NCI-H1092 (cell line): ENCODE data around the gene SPP1.
"Not testable (repeated sequence)": the region's sequence is repeated elsewhere in the genome, so short reads cannot be mapped to it uniquely, and the experiment has no call there.

Experiments
- DNase-seq: peaks from one replicate; lab custom pipeline; 2025; lab: John Stamatoyannopoulos, UW

SPP1 gene

DNA sequence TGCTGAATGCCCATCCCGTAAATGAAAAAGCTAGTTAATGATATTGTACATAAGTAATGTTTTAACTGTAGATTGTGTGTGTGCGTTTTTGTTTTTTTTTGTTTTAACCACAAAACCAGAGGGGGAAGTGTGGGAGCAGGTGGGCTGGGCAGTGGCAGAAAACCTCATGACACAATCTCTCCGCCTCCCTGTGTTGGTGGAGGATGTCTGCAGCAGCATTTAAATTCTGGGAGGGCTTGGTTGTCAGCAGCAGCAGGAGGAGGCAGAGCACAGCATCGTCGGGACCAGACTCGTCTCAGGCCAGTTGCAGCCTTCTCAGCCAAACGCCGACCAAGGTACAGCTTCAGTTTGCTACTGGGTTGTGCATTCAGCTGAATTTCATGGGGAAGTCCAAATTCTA, at the start of gene SPP1:
Gene SPP1, plus strand, starts transcription at position 249 of the 400 bp plus-strand sequence. CDS start 1,182 bp downstream, outside the sequence.
- DNase-seq: no peak

DNA sequence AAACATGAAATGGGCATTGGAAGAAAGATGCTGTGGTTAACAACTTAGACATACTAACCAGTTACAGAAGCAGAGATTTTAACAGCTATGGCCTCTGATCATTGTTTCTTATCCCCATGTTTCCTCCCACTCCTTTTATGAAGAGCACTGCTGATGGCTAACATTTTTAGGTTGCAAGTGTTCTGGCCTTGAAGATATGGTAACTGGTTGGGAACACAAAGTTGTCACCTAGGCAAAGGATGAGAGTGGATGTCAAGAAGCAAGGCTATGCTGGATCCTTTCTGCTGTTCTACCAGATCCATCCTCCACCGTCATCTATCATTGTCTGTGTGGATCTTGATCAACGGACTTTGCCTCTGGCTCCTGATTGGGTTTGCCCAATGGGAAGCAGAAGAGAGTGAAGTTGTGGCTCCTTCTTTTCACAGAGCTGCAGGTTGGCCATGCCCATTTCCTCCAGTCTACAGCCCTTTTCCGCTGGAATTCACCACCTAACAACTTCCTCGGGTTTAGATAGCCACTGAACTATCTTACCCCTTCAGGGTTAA, 48.9 kb upstream of the SPP1 start:
- DNase-seq: no peak

DNA sequence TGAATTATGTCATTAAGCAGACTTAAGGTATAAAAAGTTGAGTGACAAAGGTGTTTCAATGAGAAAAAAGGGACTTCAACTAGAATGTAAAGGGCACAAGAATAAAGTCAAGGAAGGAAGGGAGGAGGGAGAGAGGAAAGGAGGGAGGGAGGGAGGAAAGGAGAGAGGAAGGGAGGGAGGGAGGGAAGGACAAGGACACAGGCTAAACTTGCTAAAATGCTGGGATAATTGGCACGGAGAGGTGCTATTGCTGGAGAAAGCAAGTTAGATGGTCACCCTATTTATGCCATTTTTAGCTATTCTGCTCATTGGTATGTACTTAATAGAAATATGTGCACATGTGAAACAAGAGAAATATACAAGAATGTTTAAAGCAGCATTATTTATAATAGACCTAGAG, 44.9 kb upstream of the SPP1 start:
- no peak for DNase-seq

DNA sequence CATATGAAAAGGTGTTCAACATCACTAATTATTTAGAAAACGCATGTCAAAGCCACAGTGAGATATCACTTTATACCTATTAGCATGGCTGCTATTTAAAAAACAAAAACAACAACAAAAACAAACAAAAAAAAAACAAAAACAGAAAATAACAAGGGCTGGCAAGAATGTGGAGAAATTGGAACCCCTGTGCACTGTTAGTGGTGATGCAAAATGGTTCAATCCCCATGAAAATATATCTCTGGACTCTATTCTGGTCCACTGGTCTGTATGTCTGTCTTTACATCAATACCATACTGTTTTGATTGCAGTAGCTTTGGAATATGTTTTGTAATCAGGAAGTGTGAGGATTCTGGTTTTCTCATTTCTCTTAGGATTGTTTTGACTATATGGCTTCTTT, 43.6 kb upstream of the SPP1 start:
- no peak for DNase-seq

DNA sequence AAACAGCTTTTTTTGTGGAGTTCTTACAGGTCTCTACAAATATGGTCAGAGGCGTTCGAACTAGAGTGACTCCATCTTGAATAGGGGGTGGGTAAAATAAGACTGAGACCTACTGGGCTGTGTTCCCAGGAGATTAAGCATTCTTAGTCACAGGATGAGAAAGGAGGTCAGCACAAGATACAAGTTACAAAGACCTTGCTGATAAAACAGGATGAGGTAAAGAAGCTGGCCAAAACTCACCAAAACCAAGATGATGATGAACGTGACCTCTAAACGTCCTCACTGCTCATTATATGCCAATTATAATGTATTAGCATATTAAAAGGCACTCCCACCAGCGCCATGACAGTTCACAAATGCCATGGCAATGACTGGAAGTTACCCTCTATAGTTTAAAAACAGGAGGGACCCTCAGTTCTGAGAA, 42.8 kb upstream of the SPP1 start:
- DNase-seq: no peak

DNA sequence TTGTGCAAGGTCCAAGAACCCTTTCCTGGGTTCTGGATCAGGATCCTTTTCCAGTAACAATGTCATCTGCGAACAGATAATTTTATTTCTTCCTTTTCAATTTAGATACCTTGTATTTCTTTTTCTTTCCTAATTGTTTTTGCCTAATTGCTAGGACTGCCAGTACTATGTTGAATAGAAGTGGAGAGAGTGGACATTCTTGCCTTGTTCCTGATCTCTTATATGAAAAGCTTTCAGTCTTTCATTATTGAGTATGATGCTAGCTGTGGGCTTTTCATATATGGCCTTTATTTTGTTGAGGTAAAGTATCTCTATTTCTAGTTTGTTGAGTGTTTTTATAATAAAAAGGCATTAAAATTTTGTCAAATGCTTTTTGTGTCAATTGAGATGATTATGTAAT, 42.2 kb upstream of the SPP1 start:
- DNase-seq: no peak

DNA sequence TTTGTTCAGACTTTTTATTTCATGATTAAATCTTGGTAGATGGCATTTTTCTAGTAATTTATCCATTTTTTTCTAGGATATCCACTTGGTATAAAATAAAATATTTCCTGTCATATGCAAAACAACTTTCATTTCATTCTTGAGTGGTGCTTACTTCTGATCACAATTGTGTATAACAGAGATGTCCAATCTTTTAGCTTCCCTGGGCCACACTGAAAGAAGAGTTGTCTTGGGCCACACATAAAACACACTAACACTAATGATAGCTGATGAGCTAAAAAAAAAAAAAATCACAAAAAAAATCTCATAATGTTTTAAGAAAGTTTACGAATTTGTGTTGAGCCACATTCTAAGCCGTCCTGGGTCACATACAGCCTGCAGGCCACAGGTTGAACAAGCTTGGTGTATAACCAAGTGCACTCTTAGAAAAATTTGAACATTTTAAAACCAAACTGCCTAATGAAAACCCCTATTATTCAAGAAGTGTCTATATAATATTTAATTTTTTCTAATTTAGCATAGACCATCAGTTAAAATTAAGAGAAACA, 41.3 kb upstream of the SPP1 start:
- no peak for DNase-seq

DNA sequence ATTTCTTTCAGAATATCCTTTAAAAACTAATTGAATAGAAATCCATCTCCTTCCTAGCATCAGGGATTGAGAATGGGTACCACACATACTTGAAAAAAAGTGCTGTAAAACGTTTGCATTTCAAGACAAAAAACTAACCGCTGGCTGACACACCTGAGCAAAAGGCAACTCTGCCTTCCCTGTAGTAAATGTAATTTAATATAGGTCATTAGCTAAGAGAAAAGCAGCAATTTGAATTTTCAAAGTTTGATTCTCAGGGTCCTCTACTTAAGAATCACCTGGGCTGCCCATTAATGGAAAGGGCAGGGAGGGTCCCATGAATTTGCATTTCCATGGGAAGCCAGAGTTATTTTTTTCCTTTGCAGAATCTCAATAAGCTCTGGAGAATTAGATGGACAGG, 40.5 kb upstream of the SPP1 start:
- DNase-seq: no peak

DNA sequence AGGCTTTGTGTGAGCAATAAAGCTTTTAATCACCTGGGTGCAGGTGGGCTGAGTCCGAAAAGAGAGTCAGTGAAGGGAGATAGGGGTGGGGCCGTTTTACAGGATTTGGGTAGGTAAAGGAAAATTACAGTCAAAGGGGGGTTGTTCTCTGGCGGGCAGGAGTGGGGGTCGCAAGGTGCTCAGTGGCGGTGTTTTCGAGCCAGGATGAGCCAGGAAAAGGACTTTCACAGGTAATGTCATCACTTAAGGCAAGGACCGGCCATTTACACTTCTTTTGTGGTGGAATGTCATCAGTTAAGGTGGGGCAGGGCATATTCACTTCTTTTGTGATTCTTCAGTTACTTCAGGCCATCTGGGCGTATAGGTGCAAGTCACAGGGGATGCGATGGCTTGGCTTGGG, 39.6 kb upstream of the SPP1 start:
- not testable (repeated sequence) for DNase-seq

DNA sequence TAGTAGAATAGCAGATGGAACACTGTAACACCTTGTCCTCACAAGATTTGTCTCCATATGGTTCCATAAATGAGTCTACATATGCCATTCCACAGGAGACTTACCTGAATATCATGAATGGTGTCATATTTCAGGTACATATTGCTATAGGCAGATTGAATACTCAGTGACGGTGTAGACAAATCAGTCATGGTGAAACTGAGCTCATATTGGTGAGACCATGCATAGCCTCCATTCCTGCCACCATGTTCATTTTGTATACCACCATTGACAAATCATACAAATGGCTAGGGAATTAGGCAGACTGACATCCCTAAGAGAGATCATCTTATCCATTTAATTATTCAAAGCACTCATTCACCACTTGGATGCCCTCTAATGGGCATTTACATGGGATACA, 38.0 kb upstream of the SPP1 start:
- no peak for DNase-seq

DNA sequence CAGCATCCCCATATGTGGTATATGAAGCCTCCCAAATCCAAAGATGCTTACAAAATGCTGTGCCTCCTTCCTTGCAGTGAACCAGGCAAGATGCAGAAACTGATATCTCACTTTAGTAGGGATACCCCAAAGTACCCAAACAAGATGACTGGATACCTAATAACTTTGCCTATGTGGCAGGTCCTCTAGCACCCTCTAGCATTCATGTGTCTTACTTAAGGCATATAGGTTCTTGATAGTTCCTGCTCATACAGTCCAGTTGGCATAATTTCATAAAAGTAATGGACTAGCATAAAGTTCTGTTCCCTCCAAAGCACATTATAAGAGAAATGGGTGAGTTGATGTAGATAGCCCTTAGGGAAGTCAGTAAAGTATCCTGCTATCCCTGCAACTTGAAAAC, 36.8 kb upstream of the SPP1 start:
- no peak for DNase-seq

DNA sequence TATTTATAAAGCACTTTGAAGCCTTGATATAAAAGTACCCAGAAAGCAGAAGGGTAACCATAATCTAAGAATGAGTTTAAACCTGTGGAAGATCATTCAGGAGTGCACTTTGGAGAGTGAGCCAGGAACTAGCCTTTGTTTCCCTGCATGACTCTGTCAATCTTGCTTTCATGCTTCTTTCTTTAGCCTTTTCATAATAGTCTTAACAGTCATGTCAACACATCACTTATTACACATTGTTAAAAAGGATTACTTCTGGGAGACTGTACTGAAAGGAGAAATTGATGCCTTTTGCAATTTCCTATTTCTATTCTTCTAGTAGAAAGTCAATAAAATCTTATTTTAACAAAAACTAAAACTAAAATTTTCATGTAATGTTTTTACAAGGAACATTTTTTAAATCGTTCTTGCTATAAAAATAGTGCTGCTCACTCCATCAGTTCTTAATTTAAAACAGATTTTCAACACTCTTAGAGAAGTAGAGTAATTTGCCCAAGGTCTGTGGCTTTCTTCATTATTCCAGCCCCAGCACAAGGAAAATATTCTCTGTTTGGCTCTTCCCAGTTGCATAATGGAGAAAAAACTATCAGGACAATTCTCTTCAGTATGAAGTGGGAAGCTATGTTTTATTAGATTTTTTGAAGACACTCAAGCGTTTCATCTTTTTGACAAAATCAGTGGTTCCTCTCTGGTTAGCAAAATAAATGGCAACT, 35.4 kb upstream of the SPP1 start:
- DNase-seq: no peak

DNA sequence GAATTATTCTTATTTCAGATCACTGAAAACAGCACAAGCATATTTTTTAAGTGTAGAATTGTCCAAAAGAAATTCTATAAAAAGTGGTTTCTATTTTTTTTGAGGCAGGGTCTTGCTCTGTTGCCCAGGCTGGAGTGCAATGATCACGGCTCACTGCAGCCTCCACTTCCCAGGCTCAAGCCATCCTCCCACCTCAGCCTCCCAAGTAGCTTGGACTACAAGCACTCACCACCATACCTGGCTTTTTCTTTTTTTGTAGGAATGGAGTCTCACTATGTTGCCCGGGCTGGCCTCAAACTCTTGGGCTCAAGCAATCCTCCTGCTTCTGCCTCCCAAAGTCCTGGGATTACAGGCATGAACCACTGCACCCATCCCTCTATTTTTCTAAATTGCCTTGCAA, 34.7 kb upstream of the SPP1 start:
- not testable (repeated sequence) for DNase-seq

DNA sequence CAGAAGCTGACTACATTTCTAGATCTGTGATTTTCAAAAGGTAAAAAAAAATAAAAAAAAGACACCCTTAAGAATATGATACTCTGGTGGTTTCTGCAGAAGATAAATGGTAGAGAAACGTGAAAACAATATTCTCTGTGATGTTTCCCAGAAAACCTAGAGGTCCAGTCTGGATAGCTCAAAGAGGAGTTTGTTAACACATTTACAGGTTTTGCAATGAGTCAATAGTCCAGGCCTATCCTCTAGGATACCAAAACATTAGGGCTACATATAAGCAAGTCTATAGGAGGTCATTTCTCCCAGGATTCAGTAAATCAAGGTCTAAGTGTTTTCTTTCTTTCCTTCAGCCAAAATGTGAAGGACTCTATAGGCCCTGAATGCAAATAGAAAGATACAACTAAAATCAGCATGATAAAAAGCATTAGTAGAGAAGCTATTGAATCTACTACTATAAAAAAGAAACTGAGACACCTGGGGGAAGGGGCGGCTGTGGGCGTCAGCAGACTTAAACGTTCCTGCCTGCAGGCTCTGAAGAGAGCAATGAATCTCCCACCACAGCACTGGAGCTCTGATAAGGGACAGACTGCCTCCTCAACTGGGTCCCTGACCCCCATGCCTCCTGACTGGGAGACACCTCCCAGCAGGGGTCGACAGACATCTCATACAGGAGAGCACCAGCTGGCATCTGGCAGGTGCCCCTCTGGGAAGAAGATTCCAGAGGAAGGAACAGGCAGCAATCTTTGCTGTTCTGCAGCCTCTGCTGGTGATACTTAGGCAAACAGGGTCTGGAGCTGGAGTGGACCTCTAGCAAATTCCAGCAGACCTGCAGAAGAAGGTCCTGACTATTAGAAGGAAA, 33.7 kb upstream of the SPP1 start:
- no peak for DNase-seq

DNA sequence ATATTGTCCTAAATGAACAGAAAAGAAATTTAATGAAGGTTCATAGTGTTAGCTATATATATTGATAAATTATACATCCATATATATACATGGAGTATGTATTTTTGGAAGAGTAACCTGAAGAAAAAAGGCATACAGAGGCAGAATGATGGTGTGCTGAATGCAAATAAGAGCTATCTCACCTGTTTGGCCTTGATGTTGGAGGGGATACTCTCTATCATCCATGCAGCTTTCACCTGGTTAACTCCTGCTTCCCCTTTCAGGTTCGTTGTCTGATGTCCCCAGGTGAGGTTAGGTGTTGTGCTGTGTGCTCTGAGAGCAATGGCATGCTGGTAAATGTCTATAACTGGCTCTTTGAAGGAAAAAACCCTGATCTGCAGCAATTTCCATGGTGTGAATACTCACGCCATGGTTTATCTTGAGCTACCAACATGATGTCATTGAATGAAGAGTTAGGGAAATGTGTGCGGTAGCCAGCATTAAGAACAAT, 31.8 kb upstream of the SPP1 start:
- no peak for DNase-seq

DNA sequence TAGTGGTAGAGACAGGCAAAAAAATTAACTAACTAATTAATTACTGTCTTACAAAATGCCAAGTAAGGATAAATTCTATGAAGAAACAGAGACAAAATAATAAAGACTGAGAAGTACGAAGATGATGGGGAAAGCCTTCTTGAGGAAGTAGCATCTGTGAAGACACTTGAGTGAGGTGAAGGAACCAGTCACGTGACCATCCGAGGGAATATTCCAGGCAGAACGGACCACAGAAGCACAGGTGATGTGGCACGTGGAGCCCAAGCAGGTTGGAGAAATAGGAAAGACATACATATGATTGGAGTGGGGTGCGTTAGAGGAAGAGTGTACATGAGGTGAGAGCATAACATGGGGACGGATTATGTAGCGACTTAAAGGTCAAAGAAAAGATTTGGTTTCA, 30.5 kb upstream of the SPP1 start:
- DNase-seq: no peak

DNA sequence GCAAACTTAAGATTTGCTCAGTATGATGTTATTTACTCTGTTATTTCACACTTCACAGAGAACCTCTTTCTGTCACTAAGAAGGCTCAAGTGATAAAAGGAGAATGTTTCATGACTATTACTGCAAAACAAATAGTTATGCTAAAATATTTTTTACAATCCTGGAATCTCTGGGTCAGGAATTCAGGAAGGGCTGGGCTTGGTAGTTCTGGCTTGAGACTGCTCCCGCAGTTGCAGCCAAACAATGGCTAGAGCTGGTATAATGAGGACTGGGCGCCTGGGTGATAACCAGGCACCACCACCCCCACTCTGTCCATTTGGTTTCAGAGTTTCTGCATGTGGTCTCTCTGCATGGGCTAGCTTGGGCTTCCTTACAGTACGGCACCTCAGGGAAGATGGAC, 28.7 kb upstream of the SPP1 start:
- DNase-seq: no peak

DNA sequence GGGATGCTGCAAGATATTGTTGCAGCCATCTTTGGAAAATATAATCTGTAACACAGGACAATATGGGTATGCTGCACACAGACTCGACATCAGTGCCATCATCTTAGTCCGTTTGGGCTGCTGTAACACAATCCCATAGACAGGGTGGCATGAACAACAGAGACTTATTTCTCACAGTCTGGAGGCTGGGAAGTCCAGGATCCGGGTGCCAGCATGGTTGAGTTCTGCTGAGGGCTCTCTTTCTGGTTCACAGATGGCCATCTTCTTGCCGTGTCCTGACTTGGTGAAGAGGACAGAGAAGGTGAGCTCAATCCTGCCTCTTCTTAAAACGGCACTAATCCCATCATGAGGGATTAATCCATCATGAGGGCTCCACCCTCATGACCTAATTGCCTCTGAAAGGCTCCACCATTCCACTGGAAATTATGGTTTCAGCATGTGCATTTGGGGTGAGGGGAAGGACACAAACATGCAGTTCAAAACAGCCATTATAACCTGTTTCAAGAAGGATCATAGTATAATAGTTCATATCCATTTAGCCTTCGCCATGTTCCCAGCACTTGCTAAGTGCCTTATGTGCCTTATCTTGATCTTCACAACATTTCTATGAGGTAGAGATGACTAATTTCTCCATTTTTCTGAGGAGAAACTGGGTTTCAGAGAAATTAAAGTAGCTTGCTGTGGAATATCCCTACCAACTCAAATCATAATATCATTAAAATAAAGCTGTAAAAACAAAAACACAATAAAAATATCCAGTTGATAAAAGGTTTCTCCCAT, 27.9 kb upstream of the SPP1 start:
- DNase-seq: no peak

DNA sequence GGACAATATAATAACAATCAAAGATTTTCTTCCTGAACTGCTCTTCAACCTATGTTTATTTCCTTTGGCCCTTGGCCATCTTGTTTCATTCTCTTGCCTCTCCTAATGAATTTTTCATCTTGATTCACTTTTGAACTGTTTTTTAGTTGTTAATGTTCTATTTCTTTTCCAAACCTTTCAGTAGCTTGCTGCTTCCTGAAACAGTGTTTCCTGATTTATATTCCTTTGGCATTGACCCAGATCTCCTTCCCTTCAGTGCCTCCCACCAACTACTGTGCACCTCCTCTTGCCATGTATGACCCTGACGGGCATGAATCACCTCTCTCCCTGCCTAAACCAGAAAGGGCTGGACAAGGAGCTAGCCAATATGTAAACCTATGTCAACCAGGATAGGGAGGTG, 25.6 kb upstream of the SPP1 start:
- no peak for DNase-seq

DNA sequence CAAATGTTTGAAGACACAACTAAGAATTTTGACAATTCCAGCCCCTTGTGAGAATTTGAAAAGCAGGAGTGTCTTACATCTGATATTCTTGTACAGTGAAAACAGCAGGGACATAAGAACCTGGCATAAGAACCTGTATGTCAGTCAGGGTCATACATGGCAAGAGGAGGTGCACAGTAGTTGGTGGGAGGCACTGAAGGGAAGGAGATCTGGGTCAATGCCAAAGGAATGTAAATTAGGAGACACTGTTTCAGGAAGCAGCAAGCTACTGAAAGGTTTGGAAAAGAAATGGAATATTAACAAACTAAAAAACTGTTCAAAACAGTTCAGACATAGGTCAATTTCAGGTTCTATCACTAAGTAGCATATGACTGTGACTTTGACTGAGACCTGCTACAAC, 25.0 kb upstream of the SPP1 start:
- no peak for DNase-seq

DNA sequence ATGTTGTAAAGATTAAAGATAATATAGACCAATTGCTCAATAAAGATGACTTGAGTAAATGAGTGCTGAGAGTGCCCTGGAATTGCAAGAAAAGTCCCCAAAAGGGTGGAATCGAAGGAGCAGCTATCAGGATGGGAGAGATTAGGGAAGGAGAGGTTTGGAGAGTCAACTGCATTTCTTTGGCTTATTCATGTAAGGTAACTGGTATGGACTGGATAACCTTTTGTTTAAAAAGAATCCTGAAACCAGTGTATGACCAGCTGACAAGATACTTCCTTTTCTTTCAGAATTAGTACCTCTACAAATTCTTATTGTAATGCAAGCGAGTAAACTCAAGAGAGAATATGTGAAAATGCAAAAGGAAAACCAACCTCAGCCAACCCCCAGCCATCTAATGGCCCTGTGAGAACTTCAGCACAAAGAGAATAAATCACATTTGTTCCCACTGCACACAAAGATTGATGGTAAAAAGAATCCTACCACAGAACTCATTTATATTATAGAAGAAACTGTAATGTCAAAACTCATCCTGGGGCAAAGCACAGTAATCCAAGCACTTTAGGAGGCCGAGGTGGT, 24.5 kb upstream of the SPP1 start:
- no peak for DNase-seq

DNA sequence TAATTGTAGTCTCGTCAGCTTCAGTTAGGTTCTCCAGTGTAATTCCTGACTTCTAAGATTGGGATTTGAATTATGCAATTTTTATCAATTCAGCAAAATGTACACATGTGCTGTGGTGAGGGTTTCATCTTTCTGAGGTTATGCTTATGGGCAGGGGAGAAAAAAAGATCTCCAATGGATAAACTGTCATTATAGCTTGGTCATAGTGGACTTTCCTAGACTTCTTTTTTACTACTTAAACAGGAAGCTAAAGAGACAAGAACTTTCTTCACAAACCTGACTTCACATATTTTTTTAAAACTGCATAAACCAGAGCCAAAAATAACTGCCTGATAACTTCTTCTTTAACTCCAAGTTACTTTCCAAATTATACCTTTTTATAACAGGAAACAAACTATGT, 21.7 kb upstream of the SPP1 start:
- DNase-seq: no peak
